Activated CD4-positive, CD25-positive, alpha-beta regulatory T cell (primary cell): ENCODE measurements around the gene GDPD5.

Experiments
- DNase-seq, 4 experiments: peaks; one replicate each; lab custom pipeline; 2025; lab: John Stamatoyannopoulos, UW

Gene GDPD5

GRCh38 chr11:75510723-75511019 is 15.1 kb downstream of the GDPD5 start:
- no peak for DNase-seq

GRCh38 chr11:75510004-75510722 is 15.6 kb downstream of the GDPD5 start:
- no peak for DNase-seq

GRCh38 chr11:75509020-75509720 is 16.6 kb downstream of the GDPD5 start:
- no peak for DNase-seq

GRCh38 chr11:75508051-75508561 is 17.6 kb downstream of the GDPD5 start:
- peak in 2 of 4 experiments; percentile 34 to 36 for DNase-seq

- DNase-seq: no peak
Measured at GRCh38 chr11:75507571-75507970, 18.2 kb downstream of the GDPD5 start.

GRCh38 chr11:75506827-75507226 is 18.9 kb downstream of the GDPD5 start:
- DNase-seq: no peak

GRCh38 chr11:75505916-75506692 is 19.6 kb downstream of the GDPD5 start:
- no peak for DNase-seq

GRCh38 chr11:75504501-75504900 is 21.2 kb downstream of the GDPD5 start:
- no peak for DNase-seq

GRCh38 chr11:75503531-75504099 is 22.1 kb downstream of the GDPD5 start:
- no peak for DNase-seq

- no peak for DNase-seq
Measured at GRCh38 chr11:75502138-75502537, 23.6 kb downstream of the GDPD5 start.

- no peak for DNase-seq
Measured at GRCh38 chr11:75500742-75501141, 25.0 kb downstream of the GDPD5 start.

GRCh38 chr11:75499423-75500190 is 26.1 kb downstream of the GDPD5 start:
- no peak for DNase-seq

- no peak for DNase-seq
Measured at GRCh38 chr11:75498556-75499255, 27.0 kb downstream of the GDPD5 start.

- DNase-seq: no peak
Measured at GRCh38 chr11:75497788-75498409, 27.8 kb downstream of the GDPD5 start.

- no peak for DNase-seq
Measured at GRCh38 chr11:75496305-75496752, 29.4 kb downstream of the GDPD5 start.

- no peak for DNase-seq
Measured at GRCh38 chr11:75495749-75496304, 29.9 kb downstream of the GDPD5 start.

GRCh38 chr11:75493626-75494025 is 32.1 kb downstream of the GDPD5 start:
- DNase-seq: no peak

GRCh38 chr11:75492181-75492820 is 33.4 kb downstream of the GDPD5 start:
- DNase-seq: peak; percentile 11 to 53 (median 26)

GRCh38 chr11:75491465-75491864 is 34.3 kb downstream of the GDPD5 start:
- DNase-seq: no peak
